ENCODE results near the gene ANOS1. TPM values are rescaled to one million over a fixed set of nuclear protein-coding genes. Genes with fewer than 3 reads are reported as not detected.

ANOS1 gene
- total RNA-seq, 4 donors from 2014 or later, result 1.3 to 5.7 (median 3.5) TPM

DNA sequence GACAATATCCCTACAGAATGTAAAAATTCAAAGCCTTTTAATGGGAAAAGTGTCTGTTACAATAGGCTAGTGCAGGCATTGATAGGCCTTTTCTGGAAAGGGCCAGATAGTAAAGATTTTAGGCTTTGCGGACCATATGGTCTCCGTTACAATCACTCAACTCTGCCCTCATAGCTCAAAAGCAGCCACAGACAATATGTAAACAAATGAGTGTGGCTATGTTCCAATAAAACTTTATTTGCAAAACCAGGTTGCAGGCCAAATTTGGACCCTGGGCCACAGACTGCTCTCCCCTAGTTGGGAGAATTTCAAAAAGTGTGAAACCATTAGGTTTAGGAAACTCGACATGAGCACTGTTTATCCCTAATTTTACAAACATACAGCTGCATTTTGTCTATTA is 155.1 kb downstream of the ANOS1 start:
- no peaks in the 10 kb centered on the region for H3K9me3 ChIP-seq
- no peak overlapping the region for H3K4me3 ChIP-seq
- TF ChIP-seq POLR2AphosphoS5 (IDR thresholded peaks at IDR 0.05) (no peak), POLR2A (IDR thresholded peaks at IDR 0.05) (no peak), EP300 (IDR thresholded peaks at IDR 0.05) (no peak)
- TF ChIP-seq, protein P1, sequence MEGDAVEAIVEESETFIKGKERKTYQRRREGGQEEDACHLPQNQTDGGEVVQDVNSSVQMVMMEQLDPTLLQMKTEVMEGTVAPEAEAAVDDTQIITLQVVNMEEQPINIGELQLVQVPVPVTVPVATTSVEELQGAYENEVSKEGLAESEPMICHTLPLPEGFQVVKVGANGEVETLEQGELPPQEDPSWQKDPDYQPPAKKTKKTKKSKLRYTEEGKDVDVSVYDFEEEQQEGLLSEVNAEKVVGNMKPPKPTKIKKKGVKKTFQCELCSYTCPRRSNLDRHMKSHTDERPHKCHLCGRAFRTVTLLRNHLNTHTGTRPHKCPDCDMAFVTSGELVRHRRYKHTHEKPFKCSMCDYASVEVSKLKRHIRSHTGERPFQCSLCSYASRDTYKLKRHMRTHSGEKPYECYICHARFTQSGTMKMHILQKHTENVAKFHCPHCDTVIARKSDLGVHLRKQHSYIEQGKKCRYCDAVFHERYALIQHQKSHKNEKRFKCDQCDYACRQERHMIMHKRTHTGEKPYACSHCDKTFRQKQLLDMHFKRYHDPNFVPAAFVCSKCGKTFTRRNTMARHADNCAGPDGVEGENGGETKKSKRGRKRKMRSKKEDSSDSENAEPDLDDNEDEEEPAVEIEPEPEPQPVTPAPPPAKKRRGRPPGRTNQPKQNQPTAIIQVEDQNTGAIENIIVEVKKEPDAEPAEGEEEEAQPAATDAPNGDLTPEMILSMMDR (IDR thresholded peaks at IDR 0.05), result no peak
- ATAC-seq, result no peak
- no peaks in the 10 kb centered on the region for H3K36me3 ChIP-seq
- H3K27ac ChIP-seq, result no peak overlapping the region
- no peaks in the 10 kb centered on the region for H3K4me1 ChIP-seq
- WGBS, 2 donors (ENCODE audit: low coverage in 1 of 2), result 71 to 80% methylated on average over 1 to 3 of the region's 3 CpGs
- H3K27me3 ChIP-seq, result no peaks in the 10 kb centered on the region

DNA sequence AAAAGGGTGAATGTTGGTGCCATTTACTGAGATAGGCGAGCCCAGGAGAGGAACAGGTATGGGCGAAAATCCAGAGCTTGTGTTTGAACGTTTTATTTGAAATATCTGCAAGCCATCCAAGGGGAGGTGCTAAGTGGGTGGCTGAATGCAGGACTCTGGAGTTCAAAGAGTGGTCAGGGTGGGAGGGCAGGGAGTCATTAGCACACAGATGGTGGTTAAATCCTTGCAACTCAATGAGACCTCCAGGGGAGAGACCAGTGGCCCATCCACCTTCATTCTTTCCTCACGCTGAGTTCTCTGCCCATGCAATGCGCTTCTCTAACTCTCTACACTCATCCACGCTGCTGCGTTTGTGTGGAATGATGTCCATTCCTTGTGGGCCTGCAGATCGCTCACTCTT is 166.2 kb downstream of the ANOS1 start:
- Histone ChIP-seq H3K9me3 (no peaks in the 10 kb centered on the region), H3K36me3 (no peaks in the 10 kb centered on the region), H3K27ac (no peak overlapping the region), H3K4me1 (no peaks in the 10 kb centered on the region), H3K4me3 (no peak overlapping the region), H3K27me3 (no peaks in the 10 kb centered on the region)
- ATAC-seq, result no peak
- TF ChIP-seq POLR2AphosphoS5 (IDR thresholded peaks at IDR 0.05) (no peak), EP300 (IDR thresholded peaks at IDR 0.05) (no peak), POLR2A (IDR thresholded peaks at IDR 0.05) (no peak)
- TF ChIP-seq, protein P1 (IDR thresholded peaks at IDR 0.05), result no peak
- WGBS, 2 donors (ENCODE audit: low coverage in 1 of 2), result 63 to 100% methylated on average over 1 to 8 of the region's 8 CpGs

DNA sequence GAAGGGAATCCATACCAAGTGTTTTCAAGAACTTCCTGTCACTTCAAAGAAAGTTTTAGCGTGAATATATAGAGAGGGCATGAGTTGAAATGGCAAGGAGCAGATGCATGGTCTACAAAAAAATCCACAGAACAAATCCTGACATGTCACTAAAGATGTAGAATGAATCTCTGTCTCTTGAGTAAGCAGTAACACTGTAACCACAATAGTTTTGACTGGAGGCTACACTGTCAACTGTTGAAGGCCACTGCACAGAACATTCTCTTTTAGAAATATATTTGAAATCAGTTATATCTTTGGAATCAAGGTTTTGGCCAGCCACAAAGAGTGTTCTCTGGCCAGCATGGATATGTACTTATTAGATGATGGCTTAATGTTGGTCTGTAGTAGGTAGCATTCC is 183.5 kb downstream of the ANOS1 start:
- Histone ChIP-seq H3K4me3 (no peak overlapping the region), H3K27me3 (no peaks in the 10 kb centered on the region), H3K4me1 (no peaks in the 10 kb centered on the region), H3K36me3 (no peaks in the 10 kb centered on the region), H3K9me3 (no peaks in the 10 kb centered on the region), H3K27ac (no peak overlapping the region)
- no peak for ATAC-seq
- WGBS, 2 donors (ENCODE audit: low coverage in 1 of 2), result 75 to 100% methylated on average over 1 of the region's 1 CpG
- no peak for TF ChIP-seq EP300 (IDR thresholded peaks at IDR 0.05)
- no peak for TF ChIP-seq POLR2AphosphoS5 (IDR thresholded peaks at IDR 0.05)
- no peak for TF ChIP-seq POLR2A (IDR thresholded peaks at IDR 0.05)
- TF ChIP-seq, protein P1 (IDR thresholded peaks at IDR 0.05), result no peak

DNA sequence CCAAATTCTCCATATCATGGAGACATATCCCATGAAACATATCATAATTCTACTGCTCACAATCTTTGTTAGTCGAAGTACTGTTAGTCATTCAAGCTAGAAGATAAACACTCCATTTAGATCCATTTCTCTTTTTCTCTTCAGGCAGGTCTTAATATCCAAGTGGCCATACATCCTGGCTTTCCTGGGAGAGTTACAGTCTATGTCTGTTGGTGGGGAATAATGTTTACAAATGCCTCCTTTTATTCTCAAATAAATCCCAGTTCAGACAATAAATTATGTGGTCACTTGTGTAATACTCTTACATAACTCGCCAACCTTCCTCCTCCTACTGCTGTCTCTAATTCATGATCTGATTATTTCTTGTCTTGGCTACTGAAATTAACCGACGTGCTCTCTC is 185.2 kb downstream of the ANOS1 start:
- 41 to 48% methylated on average over 3 to 4 of the region's 4 CpGs for WGBS, 2 donors (ENCODE audit: low coverage in 1 of 2)
- Histone ChIP-seq H3K4me1 (no peaks in the 10 kb centered on the region), H3K27ac (no peak overlapping the region), H3K9me3 (no peaks in the 10 kb centered on the region), H3K4me3 (no peak overlapping the region), H3K36me3 (no peaks in the 10 kb centered on the region), H3K27me3 (no peaks in the 10 kb centered on the region)
- TF ChIP-seq EP300 (IDR thresholded peaks at IDR 0.05), result no peak
- TF ChIP-seq, protein P1 (IDR thresholded peaks at IDR 0.05), result no peak
- ATAC-seq, result no peak

DNA sequence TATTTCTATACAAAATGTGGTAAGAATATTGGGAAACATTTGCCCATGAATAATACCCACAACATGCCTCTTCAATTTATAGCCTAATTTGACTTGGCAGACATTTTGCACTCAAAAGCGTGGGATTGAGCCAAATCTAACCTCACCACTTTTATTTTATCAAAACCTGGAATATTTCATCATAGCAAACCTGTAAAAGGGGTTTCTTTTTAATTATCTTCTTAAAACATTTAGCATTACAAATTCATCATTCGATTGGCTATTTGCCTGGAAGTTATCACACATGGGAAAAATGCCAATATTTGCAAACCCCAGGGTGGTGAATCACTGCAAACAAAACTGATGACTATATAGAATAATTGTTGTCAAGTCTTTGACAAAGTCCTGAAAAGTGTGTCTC is 211.1 kb downstream of the ANOS1 start:
- no peaks in the 10 kb centered on the region for H3K27me3 ChIP-seq
- ATAC-seq, result no peak
- H3K36me3 ChIP-seq, result no peaks in the 10 kb centered on the region
- no peak overlapping the region for H3K4me3 ChIP-seq
- whole genome bisulfite sequencing, 2 donors (ENCODE audit: low coverage in 1 of 2), result 40 to 79% methylated on average over 2 of the region's 2 CpGs
- no peaks in the 10 kb centered on the region for H3K4me1 ChIP-seq
- TF ChIP-seq, protein P1 (IDR thresholded peaks at IDR 0.05), result no peak
- TF ChIP-seq POLR2AphosphoS5 (IDR thresholded peaks at IDR 0.05) (no peak), POLR2A (IDR thresholded peaks at IDR 0.05) (no peak), EP300 (IDR thresholded peaks at IDR 0.05) (no peak)
- H3K9me3 ChIP-seq, result no peaks in the 10 kb centered on the region
- H3K27ac ChIP-seq, result no peak overlapping the region
